HL-60 (cell line): Measurements from ENCODE around the gene PDE4C.
A peak's percentile ranks its signal among the peaks of the same experiment; 100 is the strongest.

Experiments used
- DNase-seq, 2 experiments: peaks; one replicate each; pipeline ENCODE4 v3.0.0-alpha.2; 2010 to 2020; ENCODE audit warnings: low read depth in 1 of 2, low spot score in 1 of 2
- H3K27ac ChIP-seq: fragments of 250-450 bp; sonication (Bioruptor Pico); replicated peaks from 2 replicates; pipeline ENCODE4 v1.5.1; 2020; ENCODE audit warnings: mild to moderate bottlenecking, moderate library complexity
- H3K27me3 ChIP-seq: fragments of 250-450 bp; sonication (Bioruptor Pico); 2 replicates; pipeline ENCODE4 v1.5.1; 2021; ENCODE audit warnings: mild to moderate bottlenecking, moderate library complexity; ENCODE audit not compliant: insufficient read depth, poor library complexity, severe bottlenecking
- H3K4me3 ChIP-seq: replicated peaks from 2 replicates; pipeline ENCODE4 v1.5.1; 2011; ENCODE audit warnings: mild to moderate bottlenecking, control low read depth, low read length; ENCODE audit not compliant: insufficient read depth
- GABPA ChIP-seq: IDR thresholded peaks from 2 replicates; pipeline ENCODE4 v1.6.1; 2012; ENCODE audit warnings: low read depth
- POLR2AphosphoS5 ChIP-seq: IDR thresholded peaks from 2 replicates; pipeline ENCODE4 v1.6.1; 2012; ENCODE audit warnings: low read depth
- SPI1 ChIP-seq: IDR thresholded peaks from 2 replicates; pipeline ENCODE4 v1.6.1; 2012; ENCODE audit warnings: low read depth, mild to moderate bottlenecking, borderline replicate concordance
- TF ChIP-seq, protein P1 (sequence below): IDR thresholded peaks from one replicate; pipeline ENCODE4 v1.5.1; 2011; ENCODE audit warnings: low read length, control low read depth, inconsistent platforms; ENCODE audit not compliant: insufficient read depth
- TF ChIP-seq, protein P2 (sequence below): IDR thresholded peaks from 2 replicates; pipeline ENCODE4 v1.6.1; 2012; ENCODE audit warnings: low read depth; ENCODE audit not compliant: insufficient replicate concordance

The PDE4C gene

DNA sequence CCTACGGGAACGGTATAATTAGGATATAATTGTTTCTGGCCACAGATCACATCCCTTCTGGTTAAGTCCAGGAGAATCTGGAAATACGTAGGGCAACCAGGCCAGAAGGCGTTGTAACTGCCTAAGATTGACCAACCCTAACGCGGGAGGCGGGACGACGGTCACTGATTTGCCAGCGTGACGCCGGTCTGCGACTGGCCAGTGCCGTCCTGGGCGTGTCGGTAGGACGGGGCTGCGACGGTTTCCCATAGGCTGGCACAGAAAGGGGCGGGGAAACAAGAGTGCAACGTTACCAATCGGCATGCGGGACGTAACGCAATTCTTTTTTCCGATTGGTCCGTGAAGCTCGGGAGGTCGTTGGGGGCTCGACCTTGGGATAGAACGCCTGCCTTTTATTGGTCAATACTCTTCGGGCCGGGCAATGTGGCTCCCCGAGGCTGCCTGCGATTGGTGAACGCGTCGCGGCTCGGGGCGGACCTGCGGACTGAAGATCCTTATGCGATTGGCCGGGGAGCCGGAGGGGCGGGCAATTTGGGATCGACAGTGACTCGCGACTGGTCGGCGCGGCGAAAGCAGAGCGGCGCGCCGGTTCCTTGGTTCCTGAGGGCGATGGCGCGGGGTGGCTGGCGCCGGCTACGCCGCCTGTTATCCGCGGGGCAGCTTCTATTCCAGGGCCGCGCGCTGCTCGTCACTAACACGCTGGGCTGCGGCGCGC is 33.4 kb downstream of the PDE4C start, which contains the start of gene MPV17L2:
Gene MPV17L2, plus strand, starts transcription at position 546 of the 715 bp plus-strand sequence. Its CDS starts 64 bp downstream, at position 610.
- TF ChIP-seq, protein P1, sequence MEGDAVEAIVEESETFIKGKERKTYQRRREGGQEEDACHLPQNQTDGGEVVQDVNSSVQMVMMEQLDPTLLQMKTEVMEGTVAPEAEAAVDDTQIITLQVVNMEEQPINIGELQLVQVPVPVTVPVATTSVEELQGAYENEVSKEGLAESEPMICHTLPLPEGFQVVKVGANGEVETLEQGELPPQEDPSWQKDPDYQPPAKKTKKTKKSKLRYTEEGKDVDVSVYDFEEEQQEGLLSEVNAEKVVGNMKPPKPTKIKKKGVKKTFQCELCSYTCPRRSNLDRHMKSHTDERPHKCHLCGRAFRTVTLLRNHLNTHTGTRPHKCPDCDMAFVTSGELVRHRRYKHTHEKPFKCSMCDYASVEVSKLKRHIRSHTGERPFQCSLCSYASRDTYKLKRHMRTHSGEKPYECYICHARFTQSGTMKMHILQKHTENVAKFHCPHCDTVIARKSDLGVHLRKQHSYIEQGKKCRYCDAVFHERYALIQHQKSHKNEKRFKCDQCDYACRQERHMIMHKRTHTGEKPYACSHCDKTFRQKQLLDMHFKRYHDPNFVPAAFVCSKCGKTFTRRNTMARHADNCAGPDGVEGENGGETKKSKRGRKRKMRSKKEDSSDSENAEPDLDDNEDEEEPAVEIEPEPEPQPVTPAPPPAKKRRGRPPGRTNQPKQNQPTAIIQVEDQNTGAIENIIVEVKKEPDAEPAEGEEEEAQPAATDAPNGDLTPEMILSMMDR = no peak
- peak; percentile 11; the same call in 1 of the 2 replicates for TF ChIP-seq POLR2AphosphoS5
- DNase-seq = peak; percentile 100
- H3K27ac ChIP-seq = peak within 1 kb of the TSS; percentile 74

DNA sequence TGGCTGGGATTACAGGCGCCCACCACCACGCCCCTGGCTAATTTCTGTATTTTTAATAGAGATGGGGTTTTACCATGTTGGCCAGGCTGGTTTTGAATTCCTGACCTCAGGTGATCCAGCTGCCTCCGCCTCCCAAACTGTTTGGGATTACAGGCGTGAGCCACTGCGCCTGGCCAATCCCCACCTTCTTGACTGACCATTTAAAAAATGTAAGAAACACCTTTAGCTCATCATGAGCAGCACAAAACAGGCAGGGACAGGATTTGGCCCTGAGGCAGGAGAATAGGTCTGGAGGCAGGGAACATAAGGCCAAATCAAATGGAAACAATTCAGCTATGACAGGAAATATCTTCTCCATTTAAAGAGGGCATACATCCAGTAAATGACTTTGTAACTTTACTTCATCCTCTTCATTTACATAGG is 34.6 kb downstream of the PDE4C start:
- TF ChIP-seq GABPA (no peak), SPI1 (no peak), POLR2AphosphoS5 (no peak)
- TF ChIP-seq, protein P2, sequence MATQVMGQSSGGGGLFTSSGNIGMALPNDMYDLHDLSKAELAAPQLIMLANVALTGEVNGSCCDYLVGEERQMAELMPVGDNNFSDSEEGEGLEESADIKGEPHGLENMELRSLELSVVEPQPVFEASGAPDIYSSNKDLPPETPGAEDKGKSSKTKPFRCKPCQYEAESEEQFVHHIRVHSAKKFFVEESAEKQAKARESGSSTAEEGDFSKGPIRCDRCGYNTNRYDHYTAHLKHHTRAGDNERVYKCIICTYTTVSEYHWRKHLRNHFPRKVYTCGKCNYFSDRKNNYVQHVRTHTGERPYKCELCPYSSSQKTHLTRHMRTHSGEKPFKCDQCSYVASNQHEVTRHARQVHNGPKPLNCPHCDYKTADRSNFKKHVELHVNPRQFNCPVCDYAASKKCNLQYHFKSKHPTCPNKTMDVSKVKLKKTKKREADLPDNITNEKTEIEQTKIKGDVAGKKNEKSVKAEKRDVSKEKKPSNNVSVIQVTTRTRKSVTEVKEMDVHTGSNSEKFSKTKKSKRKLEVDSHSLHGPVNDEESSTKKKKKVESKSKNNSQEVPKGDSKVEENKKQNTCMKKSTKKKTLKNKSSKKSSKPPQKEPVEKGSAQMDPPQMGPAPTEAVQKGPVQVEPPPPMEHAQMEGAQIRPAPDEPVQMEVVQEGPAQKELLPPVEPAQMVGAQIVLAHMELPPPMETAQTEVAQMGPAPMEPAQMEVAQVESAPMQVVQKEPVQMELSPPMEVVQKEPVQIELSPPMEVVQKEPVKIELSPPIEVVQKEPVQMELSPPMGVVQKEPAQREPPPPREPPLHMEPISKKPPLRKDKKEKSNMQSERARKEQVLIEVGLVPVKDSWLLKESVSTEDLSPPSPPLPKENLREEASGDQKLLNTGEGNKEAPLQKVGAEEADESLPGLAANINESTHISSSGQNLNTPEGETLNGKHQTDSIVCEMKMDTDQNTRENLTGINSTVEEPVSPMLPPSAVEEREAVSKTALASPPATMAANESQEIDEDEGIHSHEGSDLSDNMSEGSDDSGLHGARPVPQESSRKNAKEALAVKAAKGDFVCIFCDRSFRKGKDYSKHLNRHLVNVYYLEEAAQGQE = no peak
- TF ChIP-seq, protein P1 = no peak
- no peak for DNase-seq
- H3K4me3 ChIP-seq = peak overlapping the region; percentile 95

More for the DNA sequence above, 33.4 kb downstream of the PDE4C start, which contains the start of gene MPV17L2:
- no peaks in the 10 kb centered on the region for H3K27me3 ChIP-seq
- peak within 1 kb of the TSS; percentile 95 for H3K4me3 ChIP-seq

DNA sequence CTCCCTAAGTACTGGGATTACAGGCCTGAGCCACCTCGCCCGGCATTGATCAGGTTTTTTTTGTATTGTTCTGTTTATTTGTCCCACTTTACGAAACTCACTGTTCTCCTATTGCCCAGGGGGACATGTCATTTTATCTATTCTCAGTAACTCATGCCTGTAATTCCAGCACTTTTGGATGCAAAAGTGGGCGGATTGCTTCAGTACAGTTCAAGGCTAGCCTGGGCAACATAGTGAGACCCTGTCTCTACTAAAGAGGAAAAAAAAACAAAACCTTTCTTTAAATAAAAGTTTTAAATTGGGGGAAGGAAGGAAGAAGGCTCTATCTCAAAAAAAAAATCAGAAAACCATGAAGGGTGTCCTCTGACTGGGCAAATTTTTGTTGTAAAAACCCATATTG is 36.0 kb downstream of the PDE4C start:
- H3K27me3 ChIP-seq = no peaks in the 10 kb centered on the region
- no peak for TF ChIP-seq GABPA
- no peak for TF ChIP-seq POLR2AphosphoS5
- TF ChIP-seq, protein P1 = no peak
- no peak overlapping the region for H3K27ac ChIP-seq
- H3K4me3 ChIP-seq = no peak overlapping the region
- DNase-seq = no peak

More for the DNA sequence above, 34.6 kb downstream of the PDE4C start:
- Histone ChIP-seq H3K27me3 (no peaks in the 10 kb centered on the region), H3K27ac (peak overlapping the region; percentile 69)

DNA sequence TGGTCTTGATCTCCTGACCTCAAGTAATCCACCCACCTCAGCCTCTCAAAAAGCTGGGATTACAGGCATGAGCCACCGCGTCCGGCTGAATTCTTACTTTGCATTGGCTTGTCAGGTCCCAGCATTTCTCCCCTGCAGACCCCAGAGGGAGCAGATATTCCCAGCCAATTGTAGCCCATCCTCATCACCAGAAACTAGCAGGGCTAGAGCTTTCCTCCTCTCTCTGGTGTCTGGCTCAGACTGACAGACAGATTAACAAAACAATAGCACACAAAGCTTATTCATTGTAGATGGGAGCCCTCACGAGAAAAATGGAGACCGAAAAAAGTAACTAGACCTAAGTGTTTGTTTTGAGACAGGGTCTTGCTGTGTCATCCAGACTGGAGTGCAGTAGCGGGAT is 40.7 kb downstream of the PDE4C start:
- no peak overlapping the region for H3K27ac ChIP-seq
- DNase-seq = no peak
- no peaks in the 10 kb centered on the region for H3K27me3 ChIP-seq
- TF ChIP-seq, protein P1 = no peak
- TF ChIP-seq GABPA (no peak), POLR2AphosphoS5 (no peak), SPI1 (no peak)
- TF ChIP-seq, protein P2 = no peak
- no peak overlapping the region for H3K4me3 ChIP-seq
